ENCODE results near the gene BICRA. TPM values are rescaled to one million over a fixed set of nuclear protein-coding genes. Genes with fewer than 3 reads are reported as not detected.

BICRA gene
- total and polyA plus RNA-seq, 4 donors = 2.7 to 24.4 (median 11.9) TPM

- Histone ChIP-seq H3K36me3 (ENCODE audit: control insufficient read depth, insufficient read depth, low read length) (peaks cover 79% of the 10 kb centered on the region), H3K27ac (ENCODE audit: low read depth, low read length) (no peak overlapping the region), H3K27me3 (ENCODE audit: control insufficient read depth, insufficient read depth, low read length) (no peaks in the 10 kb centered on the region), H3K9me3 (ENCODE audit: control insufficient read depth, insufficient read depth, low read length) (no peaks in the 10 kb centered on the region), H3K4me1 (ENCODE audit: control insufficient read depth, insufficient read depth, low read length) (no peaks in the 10 kb centered on the region), H3K4me3 (ENCODE audit: low read depth, low read length) (no peak overlapping the region)
- 94% methylated on average over 22 of the region's 34 CpGs for WGBS (ENCODE audit: insufficient coverage)
- no peak for DNase-seq (ENCODE audit: low read depth in 4 of 6, low spot score in 6 of 6)
Observed at GRCh38 chr19:47680858-47681332, 72.0 kb downstream of the BICRA start.

GRCh38 chr19:47681388-47681787 lies 72.5 kb downstream of the BICRA start:
- DNase-seq (ENCODE audit: low read depth in 4 of 6, low spot score in 6 of 6) = no peak
- Histone ChIP-seq H3K4me3 (ENCODE audit: low read depth, low read length) (no peak overlapping the region), H3K27ac (ENCODE audit: low read depth, low read length) (no peak overlapping the region), H3K36me3 (ENCODE audit: control insufficient read depth, insufficient read depth, low read length) (peaks cover 78% of the 10 kb centered on the region), H3K4me1 (ENCODE audit: control insufficient read depth, insufficient read depth, low read length) (no peaks in the 10 kb centered on the region), H3K9me3 (ENCODE audit: control insufficient read depth, insufficient read depth, low read length) (no peaks in the 10 kb centered on the region), H3K27me3 (ENCODE audit: control insufficient read depth, insufficient read depth, low read length) (no peaks in the 10 kb centered on the region)
- WGBS (ENCODE audit: insufficient coverage) = 88% methylated on average over 6 of the region's 6 CpGs

GRCh38 chr19:47681936-47682335 lies 73.0 kb downstream of the BICRA start:
- WGBS (ENCODE audit: insufficient coverage) = 92% methylated on average over 20 of the region's 23 CpGs
- no peaks in the 10 kb centered on the region for H3K4me1 ChIP-seq (ENCODE audit: control insufficient read depth, insufficient read depth, low read length)
- peaks cover 75% of the 10 kb centered on the region for H3K36me3 ChIP-seq (ENCODE audit: control insufficient read depth, insufficient read depth, low read length)
- H3K27ac ChIP-seq (ENCODE audit: low read depth, low read length) = no peak overlapping the region
- no peaks in the 10 kb centered on the region for H3K9me3 ChIP-seq (ENCODE audit: control insufficient read depth, insufficient read depth, low read length)
- H3K4me3 ChIP-seq (ENCODE audit: low read depth, low read length) = no peak overlapping the region
- no peaks in the 10 kb centered on the region for H3K27me3 ChIP-seq (ENCODE audit: control insufficient read depth, insufficient read depth, low read length)
- DNase-seq (ENCODE audit: low read depth in 4 of 6, low spot score in 6 of 6) = no peak

- Histone ChIP-seq H3K36me3 (ENCODE audit: control insufficient read depth, insufficient read depth, low read length) (peaks cover 70% of the 10 kb centered on the region), H3K4me3 (ENCODE audit: low read depth, low read length) (no peak overlapping the region), H3K27me3 (ENCODE audit: control insufficient read depth, insufficient read depth, low read length) (no peaks in the 10 kb centered on the region), H3K4me1 (ENCODE audit: control insufficient read depth, insufficient read depth, low read length) (no peaks in the 10 kb centered on the region), H3K27ac (ENCODE audit: low read depth, low read length) (no peak overlapping the region), H3K9me3 (ENCODE audit: control insufficient read depth, insufficient read depth, low read length) (no peaks in the 10 kb centered on the region)
- 60% methylated on average over 1 of the region's 6 CpGs for WGBS (ENCODE audit: insufficient coverage)
- no peak for DNase-seq (ENCODE audit: low read depth in 4 of 6, low spot score in 6 of 6)
Observed at GRCh38 chr19:47682939-47683338, 74.0 kb downstream of the BICRA start.

- Histone ChIP-seq H3K27me3 (ENCODE audit: control insufficient read depth, insufficient read depth, low read length) (no peaks in the 10 kb centered on the region), H3K4me3 (ENCODE audit: low read depth, low read length) (no peak overlapping the region), H3K36me3 (ENCODE audit: control insufficient read depth, insufficient read depth, low read length) (peaks cover 39% of the 10 kb centered on the region), H3K9me3 (ENCODE audit: control insufficient read depth, insufficient read depth, low read length) (no peaks in the 10 kb centered on the region), H3K4me1 (ENCODE audit: control insufficient read depth, insufficient read depth, low read length) (no peaks in the 10 kb centered on the region), H3K27ac (ENCODE audit: low read depth, low read length) (no peak overlapping the region)
- WGBS (ENCODE audit: insufficient coverage) = no CpG with 5 or more reads among the region's 7 CpGs
- DNase-seq (ENCODE audit: low read depth in 4 of 6, low spot score in 6 of 6) = no peak
Observed at GRCh38 chr19:47686679-47687450, 77.9 kb downstream of the BICRA start.

GRCh38 chr19:47687906-47688305 lies 79.0 kb downstream of the BICRA start:
- WGBS (ENCODE audit: insufficient coverage) = 83% methylated on average over 7 of the region's 7 CpGs
- no peak for DNase-seq (ENCODE audit: low read depth in 4 of 6, low spot score in 6 of 6)
- no peaks in the 10 kb centered on the region for H3K27me3 ChIP-seq (ENCODE audit: control insufficient read depth, insufficient read depth, low read length)
- H3K4me3 ChIP-seq (ENCODE audit: low read depth, low read length) = no peak overlapping the region
- no peaks in the 10 kb centered on the region for H3K4me1 ChIP-seq (ENCODE audit: control insufficient read depth, insufficient read depth, low read length)
- H3K9me3 ChIP-seq (ENCODE audit: control insufficient read depth, insufficient read depth, low read length) = no peaks in the 10 kb centered on the region
- H3K27ac ChIP-seq (ENCODE audit: low read depth, low read length) = no peak overlapping the region
- peaks cover 44% of the 10 kb centered on the region for H3K36me3 ChIP-seq (ENCODE audit: control insufficient read depth, insufficient read depth, low read length)

- Histone ChIP-seq H3K27me3 (ENCODE audit: control insufficient read depth, insufficient read depth, low read length) (no peaks in the 10 kb centered on the region), H3K27ac (ENCODE audit: low read depth, low read length) (no peak overlapping the region), H3K4me3 (ENCODE audit: low read depth, low read length) (no peak overlapping the region), H3K4me1 (ENCODE audit: control insufficient read depth, insufficient read depth, low read length) (no peaks in the 10 kb centered on the region), H3K36me3 (ENCODE audit: control insufficient read depth, insufficient read depth, low read length) (peaks cover 51% of the 10 kb centered on the region), H3K9me3 (ENCODE audit: control insufficient read depth, insufficient read depth, low read length) (no peaks in the 10 kb centered on the region)
- DNase-seq (ENCODE audit: low read depth in 4 of 6, low spot score in 6 of 6) = no peak
- 95% methylated on average over 2 of the region's 5 CpGs for WGBS (ENCODE audit: insufficient coverage)
Observed at GRCh38 chr19:47691090-47691489, 82.2 kb downstream of the BICRA start.

GRCh38 chr19:47691782-47692181 lies 82.8 kb downstream of the BICRA start:
- no peak for DNase-seq (ENCODE audit: low read depth in 4 of 6, low spot score in 6 of 6)
- Histone ChIP-seq H3K4me1 (ENCODE audit: control insufficient read depth, insufficient read depth, low read length) (no peaks in the 10 kb centered on the region), H3K9me3 (ENCODE audit: control insufficient read depth, insufficient read depth, low read length) (no peaks in the 10 kb centered on the region), H3K36me3 (ENCODE audit: control insufficient read depth, insufficient read depth, low read length) (peaks cover 55% of the 10 kb centered on the region), H3K27ac (ENCODE audit: low read depth, low read length) (no peak overlapping the region), H3K4me3 (ENCODE audit: low read depth, low read length) (no peak overlapping the region), H3K27me3 (ENCODE audit: control insufficient read depth, insufficient read depth, low read length) (no peaks in the 10 kb centered on the region)
- WGBS (ENCODE audit: insufficient coverage) = 83% methylated on average over 4 of the region's 7 CpGs

- 72% methylated on average over 15 of the region's 17 CpGs for WGBS (ENCODE audit: insufficient coverage)
- DNase-seq (ENCODE audit: low read depth in 4 of 6, low spot score in 6 of 6) = no peak
- Histone ChIP-seq H3K9me3 (ENCODE audit: control insufficient read depth, insufficient read depth, low read length) (no peaks in the 10 kb centered on the region), H3K4me3 (ENCODE audit: low read depth, low read length) (no peak overlapping the region), H3K27ac (ENCODE audit: low read depth, low read length) (no peak overlapping the region), H3K4me1 (ENCODE audit: control insufficient read depth, insufficient read depth, low read length) (peaks cover 5% of the 10 kb centered on the region), H3K27me3 (ENCODE audit: control insufficient read depth, insufficient read depth, low read length) (no peaks in the 10 kb centered on the region), H3K36me3 (ENCODE audit: control insufficient read depth, insufficient read depth, low read length) (peaks cover 65% of the 10 kb centered on the region)
Observed at GRCh38 chr19:47693489-47693888, 84.6 kb downstream of the BICRA start.

- DNase-seq (ENCODE audit: low read depth in 4 of 6, low spot score in 6 of 6) = no peak
- no peak overlapping the region for H3K27ac ChIP-seq (ENCODE audit: low read depth, low read length)
- H3K27me3 ChIP-seq (ENCODE audit: control insufficient read depth, insufficient read depth, low read length) = no peaks in the 10 kb centered on the region
- H3K4me3 ChIP-seq (ENCODE audit: low read depth, low read length) = no peak overlapping the region
- no peaks in the 10 kb centered on the region for H3K9me3 ChIP-seq (ENCODE audit: control insufficient read depth, insufficient read depth, low read length)
- WGBS (ENCODE audit: insufficient coverage) = no CpG with 5 or more reads among the region's 14 CpGs
- peaks cover 5% of the 10 kb centered on the region for H3K4me1 ChIP-seq (ENCODE audit: control insufficient read depth, insufficient read depth, low read length)
- H3K36me3 ChIP-seq (ENCODE audit: control insufficient read depth, insufficient read depth, low read length) = peaks cover 67% of the 10 kb centered on the region
Observed at GRCh38 chr19:47693903-47694302, 85.0 kb downstream of the BICRA start.
